HUDEP-2 (cell line): Measurements from ENCODE around the gene P2RX4.
A peak's percentile ranks its signal among the peaks of the same experiment; 100 is the strongest.
"Not testable (repeated sequence)": the region's sequence is repeated elsewhere in the genome, so short reads cannot be mapped to it uniquely, and the experiment has no call there.

Source experiments
- DNase-seq, 76 experiments: peaks; one replicate each; lab custom pipeline; 2025; ENCODE audit not compliant: unreplicated experiment in 76 of 76; lab: John Stamatoyannopoulos, UW

Gene P2RX4

DNA sequence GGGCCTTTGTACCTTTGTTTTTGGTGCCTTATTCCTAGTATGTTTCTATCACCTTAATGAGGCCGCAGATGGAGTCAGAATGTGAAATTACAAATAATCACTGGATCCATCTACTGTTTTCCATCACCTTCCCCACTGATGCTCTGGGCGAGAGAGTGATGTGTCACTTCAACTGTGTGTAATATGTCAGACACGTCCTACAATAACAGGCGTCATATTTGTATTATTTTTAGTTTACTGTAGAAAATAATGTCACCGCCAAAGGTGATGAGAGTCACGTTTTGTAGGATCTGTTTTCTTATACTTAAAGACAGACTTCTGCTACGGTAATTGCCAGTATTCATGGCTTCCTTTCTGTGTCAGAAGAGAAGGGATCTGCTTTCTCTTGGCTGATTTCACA lies 22.4 kb upstream of the P2RX4 start:
- no peak for DNase-seq

DNA sequence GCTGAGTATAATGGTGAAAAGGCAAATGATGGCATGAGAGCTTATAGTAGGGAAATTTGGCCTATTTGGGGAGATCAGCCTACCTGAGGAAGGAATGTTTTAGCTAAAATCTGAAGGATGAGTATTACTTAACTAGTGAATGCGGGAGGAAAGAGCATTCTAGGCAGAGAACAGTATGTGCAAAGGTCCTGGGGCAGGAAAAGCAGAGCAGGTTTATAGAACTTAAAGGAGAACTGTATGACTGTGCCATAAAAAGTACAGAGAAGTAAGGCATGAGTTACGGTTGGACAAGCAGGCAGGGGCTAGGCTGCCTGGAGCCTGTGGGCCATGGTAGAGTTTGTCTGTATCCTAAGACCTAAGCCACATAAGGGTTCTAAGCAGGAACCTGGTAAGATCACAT lies 21.7 kb upstream of the P2RX4 start:
- DNase-seq = no peak

DNA sequence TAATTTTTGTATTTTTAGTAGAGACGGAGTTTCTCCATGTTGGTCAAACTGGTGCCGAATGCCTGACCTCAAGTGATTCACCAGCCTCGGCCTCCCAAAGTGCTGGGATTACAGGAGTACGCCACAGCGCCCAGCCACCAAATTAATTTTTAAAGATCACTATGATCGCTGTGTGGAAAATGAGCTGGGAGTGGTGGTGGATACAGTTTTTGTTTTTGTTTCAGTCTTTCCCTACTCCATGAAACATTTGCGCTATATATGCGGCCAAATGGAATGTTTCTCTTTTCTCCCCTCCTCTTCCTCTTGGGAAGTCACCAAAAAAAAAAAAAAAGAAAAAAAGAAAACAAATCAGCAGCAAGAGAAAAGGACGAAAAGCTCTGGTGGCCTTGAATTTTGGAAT lies 20.8 kb upstream of the P2RX4 start:
- no peak for DNase-seq

DNA sequence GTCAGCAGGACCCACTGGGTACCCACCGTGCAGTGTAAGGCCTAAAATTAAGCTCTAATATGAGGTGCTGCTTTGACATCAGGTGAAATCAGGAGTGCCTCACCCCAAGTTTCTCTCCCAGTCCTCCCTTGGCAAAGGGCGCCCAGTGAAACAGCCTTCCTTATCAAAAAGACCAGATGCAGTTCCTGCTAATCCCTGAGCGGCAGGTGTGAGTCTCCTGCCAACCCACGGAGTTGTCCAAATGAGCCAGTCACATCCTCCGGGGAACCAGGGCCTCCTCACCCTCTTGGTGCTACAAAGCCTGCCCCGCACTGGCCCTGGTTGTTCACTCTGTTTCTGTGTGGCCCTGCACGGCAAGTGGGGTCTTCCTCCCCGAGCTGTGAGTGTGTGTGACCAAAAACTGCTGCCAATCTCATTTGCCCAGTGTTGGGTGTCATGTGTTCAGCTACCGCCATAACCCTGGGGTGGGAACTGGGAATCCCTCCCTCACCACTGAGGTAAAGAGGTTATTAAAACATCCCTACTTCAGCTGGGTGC lies 20.2 kb upstream of the P2RX4 start:
- DNase-seq = peak in 62 of 76 experiments; percentile 13 to 78 (median 48)

DNA sequence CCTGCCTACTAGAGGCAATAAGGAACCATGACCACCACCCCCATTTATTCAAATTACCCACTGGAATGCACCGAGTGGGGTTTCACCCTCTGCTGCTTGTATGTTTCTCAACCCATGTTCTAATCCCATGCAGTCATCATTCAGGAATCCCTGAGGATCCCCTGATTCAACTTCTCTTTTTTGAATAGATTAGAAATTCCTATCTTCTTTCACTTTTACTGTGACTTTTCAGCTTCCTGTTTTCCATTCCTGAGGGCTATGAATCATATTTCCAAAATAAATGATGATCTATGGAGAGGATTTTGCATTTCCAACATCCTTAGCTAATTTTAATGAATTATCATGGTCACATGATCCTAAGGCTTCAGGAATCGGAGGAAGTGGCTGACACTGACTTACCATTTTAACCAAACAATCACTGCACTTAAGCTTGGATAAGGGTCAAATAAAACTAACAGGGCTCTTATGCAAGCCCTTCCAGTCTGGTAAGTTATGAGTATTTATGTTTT lies 19.4 kb upstream of the P2RX4 start:
- no peak for DNase-seq

DNA sequence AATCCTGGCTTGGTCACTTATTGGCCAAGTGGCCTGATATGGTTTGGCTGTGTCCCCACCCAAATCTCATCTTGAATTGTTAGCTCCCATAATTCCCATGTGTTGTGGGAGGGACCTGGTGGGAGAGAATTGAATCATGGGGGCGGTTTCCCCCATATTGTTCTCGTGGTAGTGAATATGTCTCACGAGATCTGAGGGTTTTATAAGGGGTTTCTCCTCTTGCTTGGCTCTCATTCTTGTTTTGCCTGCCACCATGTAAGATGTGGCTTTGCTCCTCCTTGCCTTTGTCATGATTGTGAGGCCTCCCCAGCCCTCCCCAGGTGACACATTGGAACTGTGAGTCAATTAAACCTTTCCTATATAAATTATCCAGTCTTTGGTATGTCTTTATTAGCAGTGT lies 18.8 kb upstream of the P2RX4 start:
- DNase-seq = no peak

DNA sequence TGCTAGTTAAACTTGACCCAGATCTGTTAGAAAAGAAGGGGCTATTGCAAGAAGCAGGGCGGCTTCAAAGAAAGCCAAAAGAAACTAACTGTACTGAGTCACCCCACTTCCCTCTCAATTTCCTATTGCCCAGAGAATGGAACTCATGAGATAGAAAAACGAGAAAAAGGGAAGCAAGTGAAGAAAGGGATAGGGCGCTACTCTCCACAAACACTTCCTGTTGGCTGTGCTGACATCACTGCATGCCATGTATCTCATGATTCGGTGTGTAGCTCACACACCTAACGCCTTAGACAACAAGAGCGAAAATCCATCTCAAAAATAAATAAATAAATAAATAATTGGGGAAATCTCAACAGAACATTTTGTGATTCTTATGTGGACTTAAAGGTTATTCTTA lies 13.0 kb upstream of the P2RX4 start:
- peak in 1 of 76 experiments; percentile 16 for DNase-seq

DNA sequence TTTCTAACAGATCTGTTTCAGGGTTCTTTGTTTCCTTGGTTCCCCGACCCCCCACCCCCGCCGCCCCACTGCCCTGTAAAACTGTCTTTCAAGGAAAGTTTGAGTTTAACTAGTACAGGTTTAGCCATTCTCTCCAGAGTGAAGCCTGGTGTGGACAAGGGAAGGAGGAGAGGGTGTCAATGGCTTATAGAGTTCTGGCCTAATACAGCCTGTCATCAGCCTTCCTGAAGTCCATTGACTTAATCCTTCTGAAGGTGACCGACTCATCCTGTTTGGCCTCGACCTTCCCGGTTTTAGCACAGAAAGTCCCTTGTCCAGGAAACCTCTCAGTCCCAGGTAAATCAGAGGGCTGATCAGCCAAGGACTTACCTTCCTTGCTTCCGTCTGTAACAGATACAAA lies 11.0 kb upstream of the P2RX4 start:
- no peak for DNase-seq

DNA sequence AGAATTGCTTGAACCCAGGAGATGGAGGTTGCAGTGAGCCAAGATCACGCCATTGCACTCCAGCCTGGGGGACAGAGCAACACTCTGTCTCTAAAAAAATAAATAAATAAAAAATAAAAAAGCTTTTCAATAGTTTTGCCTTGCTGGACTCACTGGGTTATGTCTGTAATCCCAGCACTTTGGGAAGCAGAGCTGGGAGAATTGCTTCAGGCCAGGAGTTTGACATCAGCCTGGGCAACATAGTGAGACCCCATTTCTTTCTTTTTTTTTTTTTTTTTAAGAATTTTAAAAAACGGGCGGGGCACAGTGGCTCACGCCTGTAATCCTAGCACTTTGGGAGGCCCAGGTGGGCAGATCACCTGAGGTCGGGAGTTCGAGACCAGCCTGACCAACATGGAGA lies 8.8 kb upstream of the P2RX4 start:
- DNase-seq = not testable (repeated sequence)

DNA sequence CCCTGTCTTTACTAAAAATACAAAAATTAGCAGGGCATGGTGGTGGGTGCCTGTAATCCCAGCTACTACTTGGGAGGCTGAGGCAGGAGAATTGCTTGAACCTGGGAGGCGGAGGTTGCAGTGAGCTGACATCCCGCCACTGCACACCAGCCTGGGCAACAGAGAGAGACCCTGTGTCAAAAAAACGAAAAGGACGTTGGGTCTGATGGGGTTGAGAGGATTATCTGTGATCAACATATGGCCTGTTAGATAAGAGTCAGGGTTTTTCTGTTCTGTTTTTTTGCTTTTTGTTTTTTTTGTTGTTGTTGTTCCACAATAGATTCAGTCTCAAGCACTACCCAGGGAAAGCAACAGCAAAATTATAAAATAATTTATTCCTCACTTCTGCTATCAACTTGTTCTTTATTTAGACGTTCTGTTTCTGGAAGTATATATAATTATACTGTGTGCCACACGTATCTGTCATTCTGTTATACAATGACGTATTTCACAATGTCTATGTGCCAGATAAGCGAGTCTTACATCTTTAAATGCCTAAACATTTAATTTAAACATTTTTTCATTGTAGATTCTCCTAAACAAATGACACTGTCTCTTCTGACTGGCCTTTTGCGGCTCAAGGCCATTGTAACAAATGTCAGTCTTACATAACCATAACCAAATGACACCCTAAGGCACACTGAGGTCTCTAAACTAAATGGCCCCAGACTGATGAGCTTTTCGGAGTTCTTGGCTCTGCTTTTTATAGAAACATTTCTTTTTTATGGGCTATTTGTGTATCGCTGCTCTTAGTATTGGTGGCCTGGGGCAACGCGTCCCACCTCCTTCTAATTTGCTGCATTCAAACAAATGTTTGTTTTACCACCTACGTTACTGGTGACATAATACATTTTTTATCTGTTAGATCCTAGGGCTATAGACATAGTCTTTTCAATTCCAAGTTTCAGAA lies 7.2 kb upstream of the P2RX4 start:
- DNase-seq = peak in 53 of 76 experiments; percentile 4 to 81 (median 40)

DNA sequence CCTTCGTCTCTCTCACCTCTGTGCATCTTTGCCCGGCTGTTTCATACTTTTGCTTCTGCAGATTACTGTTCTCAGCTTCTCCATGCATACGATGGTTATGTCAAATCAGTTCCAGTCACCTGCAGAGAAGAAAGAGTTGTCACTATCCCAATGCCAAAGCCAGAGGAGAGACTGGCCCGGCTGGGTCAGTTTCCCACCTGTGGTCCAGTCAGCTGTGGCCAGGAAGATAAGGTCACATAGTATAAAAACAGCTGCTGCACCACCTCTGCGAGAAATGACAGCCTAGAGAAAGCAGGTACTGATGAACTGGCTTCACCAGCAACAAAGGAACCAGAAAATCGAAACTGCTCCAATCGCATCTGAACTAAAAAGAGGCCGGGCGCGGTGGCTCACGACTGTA lies 6.4 kb upstream of the P2RX4 start:
- DNase-seq = no peak

DNA sequence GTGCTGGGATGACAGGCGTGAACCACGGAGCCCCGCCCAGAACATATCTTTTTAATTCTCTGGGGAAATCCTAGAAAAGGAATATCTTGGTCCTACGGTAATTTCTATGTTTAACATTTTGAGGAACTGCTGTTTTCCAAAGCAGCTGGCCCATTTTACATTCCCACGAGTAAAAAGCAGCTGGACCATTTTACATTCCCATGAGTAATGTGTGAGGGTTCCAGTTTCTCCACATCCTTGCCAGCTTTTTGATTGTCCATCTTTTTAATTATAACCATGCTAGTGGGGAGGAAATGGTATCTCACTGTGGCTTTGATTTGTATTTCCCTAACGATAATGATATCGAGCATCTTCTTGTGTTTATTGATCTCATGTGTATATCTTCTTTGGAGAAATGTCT lies 4.4 kb upstream of the P2RX4 start:
- no peak for DNase-seq

DNA sequence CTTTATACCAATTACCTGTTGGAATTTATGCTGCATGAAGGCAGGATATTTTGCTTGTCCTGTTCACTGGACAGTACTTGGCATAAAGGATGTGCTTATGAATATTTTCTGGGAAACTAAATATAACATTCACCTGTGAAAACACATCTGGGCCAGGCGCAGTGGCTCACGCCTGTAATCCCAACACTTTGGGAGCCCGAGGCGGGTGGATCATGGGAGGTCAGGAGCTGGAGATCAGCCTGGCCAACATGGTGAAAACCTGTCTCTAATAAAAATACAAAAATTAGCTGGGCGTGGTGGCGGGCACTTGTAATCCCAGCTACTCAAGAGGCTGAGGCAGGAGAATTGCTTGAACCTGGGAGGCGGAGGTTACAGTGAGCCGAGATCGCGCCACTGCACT lies 1.4 kb upstream of the P2RX4 start:
- DNase-seq = not testable (repeated sequence)

DNA sequence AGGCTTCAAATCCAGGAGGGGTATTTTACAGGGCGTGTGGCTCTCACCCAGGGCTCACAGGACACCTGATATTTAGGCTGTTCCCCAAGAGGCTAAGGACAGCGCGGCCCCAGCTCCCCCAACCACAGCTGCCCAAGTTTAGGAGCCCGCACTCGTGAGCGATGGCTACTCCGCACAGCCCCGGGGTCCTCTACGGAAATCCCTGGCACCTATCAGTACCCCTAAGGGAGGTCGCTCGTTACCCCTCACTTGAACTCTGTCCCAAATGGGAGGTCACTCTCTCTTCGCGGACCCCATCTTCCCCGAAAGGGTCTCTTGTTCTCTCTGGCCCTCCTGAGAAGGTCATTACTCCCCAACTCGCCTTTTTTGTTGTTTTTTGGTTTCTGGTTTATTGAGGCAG lies 708 bp upstream of the P2RX4 start:
- no peak for DNase-seq

DNA sequence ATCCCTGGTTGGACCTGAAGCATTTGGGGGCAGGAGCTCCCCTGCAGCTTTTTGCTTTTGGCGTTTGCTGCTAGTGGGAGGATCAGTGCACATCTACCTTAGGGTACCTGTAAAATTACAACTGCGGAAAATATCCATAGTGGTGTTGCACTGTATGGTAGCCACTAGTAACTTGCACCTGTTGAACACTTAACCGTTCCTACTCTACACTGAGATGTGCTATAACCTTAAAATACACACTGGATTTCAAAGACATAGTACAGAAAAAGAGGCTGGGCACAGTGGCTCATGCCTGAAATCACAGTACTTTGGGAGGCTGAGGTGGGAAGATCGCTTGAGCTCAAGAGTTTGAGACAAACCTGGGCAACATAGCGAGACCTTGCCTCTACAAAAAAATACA lies 2.9 kb downstream of the P2RX4 start:
- DNase-seq = no peak

DNA sequence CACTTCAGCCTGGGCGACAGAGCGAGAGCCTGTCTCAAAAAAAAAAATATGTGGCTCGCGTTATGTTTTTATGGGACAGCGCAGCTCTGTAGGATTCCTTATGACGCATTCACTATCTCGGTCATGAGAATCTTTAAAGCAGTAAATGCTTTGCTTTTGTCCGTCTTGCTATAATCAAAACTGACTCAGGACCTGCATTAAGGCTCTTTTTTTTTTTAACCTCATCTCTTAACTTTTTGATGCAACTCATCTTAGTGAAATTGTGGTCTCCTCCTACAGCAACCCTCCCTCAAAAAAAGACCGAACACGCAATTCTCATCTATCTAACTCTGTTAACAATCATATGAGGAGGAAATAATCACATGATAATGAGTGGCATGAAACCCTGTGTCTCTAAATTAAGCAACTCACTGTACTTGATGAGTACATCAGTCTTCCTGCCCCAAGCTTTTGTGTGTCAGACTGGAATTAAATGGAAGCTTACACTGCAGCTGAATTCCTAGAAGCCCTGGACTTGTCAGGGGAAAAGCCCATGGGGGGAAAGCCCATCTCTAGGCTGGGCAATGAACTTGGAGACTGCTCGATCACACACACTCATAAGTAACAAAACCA lies 4.3 kb downstream of the P2RX4 start:
- no peak for DNase-seq

DNA sequence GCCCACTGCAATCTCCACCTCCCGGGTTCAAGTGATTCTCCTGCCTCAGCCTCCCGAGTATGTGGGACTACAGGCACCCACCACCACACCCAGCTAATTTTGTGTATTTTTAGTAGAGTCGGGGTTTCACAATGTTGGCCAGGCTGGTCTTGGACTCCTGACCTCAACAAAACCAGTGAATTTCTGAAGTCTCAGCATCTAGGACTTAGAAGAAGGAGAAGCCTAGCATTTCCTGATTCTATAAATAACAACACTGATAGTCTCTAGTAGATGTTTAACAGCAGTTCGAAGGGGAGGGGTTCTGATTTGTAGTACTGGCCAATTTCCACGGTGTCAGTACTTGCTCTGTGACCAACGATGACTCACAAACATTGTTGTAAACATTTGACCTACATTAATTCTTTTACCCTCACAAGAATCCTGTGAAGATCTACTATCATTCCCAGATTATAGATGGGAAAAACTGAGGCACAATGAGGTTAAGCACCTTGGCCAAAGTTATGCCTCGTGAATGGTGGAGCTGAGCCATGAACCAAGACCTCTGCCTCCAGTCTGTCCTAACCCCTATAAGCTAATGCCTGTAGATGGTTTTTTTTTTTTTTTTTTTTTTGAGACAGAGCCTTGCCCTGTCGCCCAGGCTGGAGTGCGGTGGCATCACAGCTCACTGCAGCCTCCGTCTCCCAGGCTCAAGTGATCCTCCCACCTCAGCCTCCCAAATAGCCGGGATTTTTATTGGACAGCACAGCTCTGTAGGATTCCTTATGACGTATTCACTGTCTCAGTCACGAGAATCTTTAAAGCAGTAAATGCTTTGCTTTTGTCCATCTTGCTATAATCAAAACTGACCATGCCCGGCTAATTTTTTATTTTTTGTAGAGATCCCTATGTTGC lies 5.2 kb downstream of the P2RX4 start:
- peak in 5 of 76 experiments; percentile 9 to 36 (median 16) for DNase-seq

DNA sequence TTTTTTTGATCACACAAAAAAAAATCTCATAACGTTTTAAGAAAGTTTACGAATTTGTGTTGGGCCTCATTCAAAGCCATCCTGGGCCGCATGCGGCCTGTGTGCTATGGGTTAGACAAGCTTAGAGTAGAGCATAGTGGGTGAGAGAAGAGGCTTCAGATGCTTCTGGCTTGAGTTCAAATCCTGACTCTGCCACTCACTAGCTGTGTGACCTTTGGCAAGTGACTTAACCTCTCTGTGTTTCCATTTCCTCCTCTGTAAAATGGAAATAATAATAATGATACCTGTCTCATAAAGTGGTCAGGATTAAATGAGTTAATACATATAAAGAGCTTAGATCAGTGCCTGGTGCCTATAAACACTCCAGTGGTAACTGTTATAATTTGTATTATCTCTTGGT lies 6.2 kb downstream of the P2RX4 start:
- DNase-seq = no peak

DNA sequence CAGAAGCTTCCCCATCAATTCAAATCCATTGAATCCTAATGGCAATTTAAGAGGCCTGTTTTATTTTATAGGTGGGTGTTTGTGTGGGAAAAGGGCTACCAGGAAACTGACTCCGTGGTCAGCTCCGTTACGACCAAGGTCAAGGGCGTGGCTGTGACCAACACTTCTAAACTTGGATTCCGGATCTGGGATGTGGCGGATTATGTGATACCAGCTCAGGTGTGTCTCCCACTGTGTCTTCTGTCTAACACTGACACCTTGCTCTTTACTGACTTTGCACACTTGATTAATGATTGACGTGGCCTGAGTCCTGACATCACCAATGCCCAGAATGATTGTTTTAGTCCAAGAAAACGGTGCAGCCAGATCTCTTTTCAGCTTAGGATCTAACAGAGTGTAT lies 7.1 kb downstream of the P2RX4 start:
- DNase-seq = no peak

DNA sequence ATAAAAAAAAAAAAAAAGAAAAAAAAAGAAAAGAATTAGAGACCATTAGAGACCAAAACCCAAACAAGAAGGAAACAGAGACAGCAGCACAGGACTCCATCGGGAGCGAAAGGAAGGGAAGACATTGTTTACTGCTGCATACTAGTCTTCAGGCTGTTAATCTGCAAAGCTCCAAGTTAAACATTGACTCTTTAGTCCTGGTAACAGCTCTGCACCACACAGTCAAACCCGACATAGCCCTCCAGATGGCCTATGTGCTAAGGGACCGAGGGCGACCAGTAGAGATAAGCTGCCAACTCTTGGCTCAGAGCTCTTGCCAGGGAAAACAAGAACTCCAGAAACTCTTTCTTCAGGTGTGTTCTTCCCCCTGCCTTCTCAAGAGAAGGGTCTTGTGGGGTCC lies 7.8 kb downstream of the P2RX4 start:
- DNase-seq = no peak
